SK-N-SH (cell line): ENCODE results near the gene LHFPL6. TPM values are rescaled to one million over a fixed set of nuclear protein-coding genes. Genes with fewer than 3 reads are reported as not detected.

ENCODE experiments used
- CTCF ChIA-PET: fragments of 300-600, 350-600 bp; formaldehyde crosslinking; extraction: SDS; loops from one replicate; lab custom pipeline; 2021; lab: Yijun Ruan, JAX
- POLR2A ChIA-PET: fragments of 350-600 bp; sonication (Branson Sonifier 250); formaldehyde crosslinking; extraction: SDS; loops from one replicate; lab custom pipeline; 2020; ENCODE audit warnings: antibody characterized with exemption, inconsistent platforms; lab: Yijun Ruan, JAX
- DNase-seq: peaks from one replicate; pipeline ENCODE4 v3.0.0; 2012
- H2AFZ ChIP-seq: fragments of 200-600 bp; sonication (generic); 2 replicates; pipeline ENCODE4 v1.8.1; 2016; ENCODE audit warnings: antibody characterized with exemption, mild to moderate bottlenecking, low read depth
- H3F3A ChIP-seq: fragments of 200-600 bp; sonication (generic); replicated peaks from 2 replicates; pipeline ENCODE3; 2016; ENCODE audit warnings: antibody characterized with exemption, mild to moderate bottlenecking; ENCODE audit not compliant: insufficient read depth
- H3K27ac ChIP-seq, 2 experiments: fragments of 200-500 bp in 1 of 2; fragments of 200-600 bp in 1 of 2; sonication (Bioruptor generic) in 1 of 2; sonication (generic), shearing (Covaris generic) in 1 of 2; 2 replicates each; pipeline versions ENCODE4 v1.5.1 to v1.6.1; 2014 to 2016; ENCODE audit warnings: low read depth in 2 of 2, inconsistent platforms in 1 of 2, low read length in 1 of 2, mild to moderate bottlenecking in 1 of 2, mixed read lengths in 1 of 2
- H3K27me3 ChIP-seq: fragments of 200-600 bp; sonication (generic), shearing (Covaris generic); 2 replicates; pipeline ENCODE4 v1.6.1; 2016; ENCODE audit warnings: mixed run types; ENCODE audit not compliant: insufficient read depth
- H3K36me3 ChIP-seq, 2 experiments: fragments of 200-500 bp in 1 of 2; fragments of 200-600 bp in 1 of 2; sonication (Bioruptor generic) in 1 of 2; sonication (generic) in 1 of 2; replicated peaks in 1 of 2; 2 replicates each; pipeline versions ENCODE3 to v1.5.1; 2014 to 2016; ENCODE audit warnings: low read length in 1 of 2, mild to moderate bottlenecking in 1 of 2; ENCODE audit not compliant: insufficient read depth in 2 of 2, control insufficient read depth in 1 of 2
- H3K4me1 ChIP-seq, 2 experiments: fragments of 200-500 bp in 1 of 2; fragments of 200-600 bp in 1 of 2; sonication (Bioruptor generic) in 1 of 2; sonication (generic), shearing (Covaris generic) in 1 of 2; 2 replicates each; pipeline versions ENCODE4 v1.5.1 to v1.6.1; 2014 to 2016; ENCODE audit warnings: low read depth in 1 of 2, low read length in 1 of 2, mixed run types in 1 of 2; ENCODE audit not compliant: insufficient read depth in 2 of 2, control insufficient read depth in 1 of 2
- H3K4me2 ChIP-seq: fragments of 200-600 bp; sonication (generic), shearing (Covaris generic); 2 replicates; pipeline ENCODE4 v1.6.1; 2017; ENCODE audit warnings: mixed run types
- H3K4me3 ChIP-seq, 2 experiments: fragments of 200-500 bp in 1 of 2; fragments of 200-600 bp in 1 of 2; sonication (Bioruptor generic) in 1 of 2; sonication (generic), shearing (Covaris generic) in 1 of 2; 2 replicates each; pipeline versions ENCODE4 v1.5.1 to v1.8.1; 2014 to 2016; ENCODE audit warnings: low read depth in 2 of 2, inconsistent platforms in 1 of 2, low read length in 1 of 2, mild to moderate bottlenecking in 1 of 2, mixed read lengths in 1 of 2, moderate library complexity in 1 of 2
- H3K79me2 ChIP-seq: fragments of 200-600 bp; sonication (generic); 2 replicates; pipeline ENCODE4 v1.8.1; 2017; ENCODE audit warnings: mild to moderate bottlenecking; ENCODE audit not compliant: insufficient read depth
- H3K9ac ChIP-seq: fragments of 200-600 bp; sonication (generic); 2 replicates; pipeline ENCODE4 v1.6.1; 2017; ENCODE audit warnings: mixed run types
- H3K9me2 ChIP-seq: fragments of 200-600 bp; sonication (generic); 2 replicates; pipeline ENCODE4 v1.6.1; 2017; ENCODE audit warnings: mixed run types
- H3K9me3 ChIP-seq: fragments of 200-600 bp; sonication (generic); 2 replicates; pipeline ENCODE4 v1.6.1; 2017; ENCODE audit warnings: mixed run types, mild to moderate bottlenecking, moderate library complexity
- H4K20me1 ChIP-seq: fragments of 200-600 bp; sonication (generic); 2 replicates; pipeline ENCODE4 v1.6.1; 2017; ENCODE audit warnings: mild to moderate bottlenecking, mixed run types; ENCODE audit not compliant: insufficient read depth
- CHD2 ChIP-seq: fragments of 150-350 bp; IDR thresholded peaks from 2 replicates; pipeline ENCODE4 v1.6.1; 2018; ENCODE audit warnings: low read length; ENCODE audit not compliant: partially characterized antibody
- ELF1 ChIP-seq: IDR thresholded peaks from 2 replicates; pipeline ENCODE4 v1.4.0; 2012
- FOSL2 ChIP-seq: IDR thresholded peaks from 2 replicates; pipeline ENCODE4 v1.4.0; 2012; ENCODE audit warnings: low read depth, mild to moderate bottlenecking, moderate library complexity, borderline replicate concordance
- FOXM1 ChIP-seq: IDR thresholded peaks from 2 replicates; pipeline ENCODE4 v1.4.0; 2012; ENCODE audit warnings: low read depth, mild to moderate bottlenecking
- GATA2 ChIP-seq: sonication (generic); formaldehyde crosslinking; IDR thresholded peaks from 2 replicates; pipeline ENCODE4 v1.5.0; 2020; ENCODE audit warnings: mild to moderate bottlenecking, missing genetic modification reagents
- IRF3 ChIP-seq: fragments of 150-350 bp; IDR thresholded peaks from 2 replicates; pipeline ENCODE4 v1.6.1; 2016; ENCODE audit warnings: mild to moderate bottlenecking, low read depth, low read length
- JUND ChIP-seq: IDR thresholded peaks from 2 replicates; pipeline ENCODE4 v1.4.0; 2012
- MAX ChIP-seq: IDR thresholded peaks from 2 replicates; pipeline ENCODE4 v1.4.0; 2012; ENCODE audit warnings: low read depth
- NRF1 ChIP-seq: IDR thresholded peaks from 2 replicates; pipeline ENCODE4 v1.6.1; 2012; ENCODE audit warnings: low read depth, mild to moderate bottlenecking, low read length
- POLR2AphosphoS5 ChIP-seq: IDR thresholded peaks from 2 replicates; pipeline ENCODE4 v1.6.1; 2012; ENCODE audit warnings: low read depth, low read length
- RAD21 ChIP-seq: IDR thresholded peaks from 2 replicates; pipeline ENCODE4 v1.6.1; 2012; ENCODE audit warnings: mild to moderate bottlenecking, low read length
- RCOR1 ChIP-seq: fragments of 150-350 bp; IDR thresholded peaks from 2 replicates; pipeline ENCODE4 v1.6.1; 2017; ENCODE audit warnings: antibody characterized with exemption, low read length
- RFX5 ChIP-seq: IDR thresholded peaks from 2 replicates; pipeline ENCODE4 v1.6.1; 2012; ENCODE audit warnings: mild to moderate bottlenecking, improper control_type of control experiment, low read length
- TAF1 ChIP-seq: IDR thresholded peaks from 2 replicates; pipeline ENCODE4 v1.6.1; 2012; ENCODE audit warnings: low read depth, mild to moderate bottlenecking, low read length, moderate library complexity, borderline replicate concordance
- TEAD4 ChIP-seq: IDR thresholded peaks from 2 replicates; pipeline ENCODE4 v1.4.0; 2012; ENCODE audit warnings: mild to moderate bottlenecking, borderline replicate concordance; ENCODE audit not compliant: insufficient read depth
- USF2 ChIP-seq: fragments of 150-350 bp; IDR thresholded peaks from 2 replicates; pipeline ENCODE4 v1.6.1; 2017; ENCODE audit warnings: antibody characterized with exemption, low read length, low read depth, borderline replicate concordance
- WGBS: methylation state at CpG from one replicate; pipeline ENCODE4 v1.1.6; 2017; ENCODE audit warnings: low lambda C conversion rate; 5-methylcytosine and 5-hydroxymethylcytosine counted together
- polyA plus RNA-seq, 3 experiments: library from polyadenylated mRNA; depleted of rRNA; stranded (reverse); fragments of >200 nt; gene quantifications; 2 replicates each; pipeline ENCODE4 v1.2.3, GENCODE V29; 2012
- TF ChIP-seq, protein P1 (sequence below): IDR thresholded peaks from 2 replicates; pipeline ENCODE4 v1.6.1; 2012; ENCODE audit warnings: mild to moderate bottlenecking, low read depth, low read length, moderate library complexity
- TF ChIP-seq, protein P2 (sequence below): IDR thresholded peaks from 2 replicates; pipeline ENCODE4 v1.4.0; 2012; ENCODE audit warnings: low read depth, borderline replicate concordance
- TF ChIP-seq, protein P3 (sequence below): IDR thresholded peaks from 2 replicates; pipeline ENCODE4; 2012

The LHFPL6 gene
- polyA plus RNA-seq, 1 of the 3 experiments (the other 2 are of a cell fraction): 22.2 TPM

DNA sequence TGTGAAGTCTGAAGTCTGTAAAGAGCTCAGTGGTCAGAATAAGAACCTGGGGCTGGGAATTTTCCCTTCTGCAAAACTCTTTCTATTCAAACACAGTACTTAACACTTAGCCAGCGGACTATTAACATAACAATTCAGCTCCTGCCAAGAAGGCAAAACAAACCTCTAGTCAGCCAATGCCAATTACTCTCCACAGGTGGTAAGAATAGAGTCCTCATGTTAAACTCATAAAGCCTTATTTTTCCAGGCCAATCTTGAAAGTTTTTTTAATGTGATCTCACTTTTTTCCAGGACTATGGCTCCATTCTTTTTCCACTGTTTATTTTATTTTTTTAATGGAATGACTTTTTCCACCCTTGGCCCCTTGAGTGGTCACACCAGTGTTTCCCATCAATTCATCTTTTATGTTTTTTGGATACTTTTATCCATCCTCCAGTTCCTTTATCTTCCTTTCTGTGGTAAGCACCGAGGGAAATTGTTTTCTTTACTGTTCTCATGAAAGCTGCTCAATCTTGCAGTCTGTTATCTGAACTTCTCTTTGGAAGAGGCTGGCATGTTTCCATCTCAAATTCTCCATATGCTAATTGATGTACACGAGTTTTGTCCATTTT is 217.3 kb downstream of the LHFPL6 start:
- no peak for TF ChIP-seq MAX
- no peak for TF ChIP-seq GATA2
- TF ChIP-seq TEAD4: no peak
- Histone ChIP-seq H3K79me2 (no peaks in the 10 kb centered on the region), H3K9me2 (no peaks in the 10 kb centered on the region), H3K27me3 (no peaks in the 10 kb centered on the region), H3K4me1 (peaks cover 0 to 7% of the 10 kb centered on the region in 2 experiments; a peak in 1 of 4 replicates), H3K4me3 (no peak overlapping the region), H3K36me3 (no peaks in the 10 kb centered on the region), H3K27ac (no peak overlapping the region), H4K20me1 (no peaks in the 10 kb centered on the region), H3K9ac (no peak overlapping the region), H3K9me3 (no peaks in the 10 kb centered on the region), H3F3A (no peaks in the 10 kb centered on the region), H2AFZ (no peak overlapping the region), H3K4me2 (no peak overlapping the region)
- DNase-seq: no peak
- 46% methylated on average over 3 of the region's 3 CpGs for WGBS
- POLR2A ChIA-PET: no interaction called here
- CTCF ChIA-PET: interaction anchor here (2.1 kb wide), 1 partner anchor 230 kb away, joined by 7 read pairs; no protein-coding TSS in a partner anchor

GRCh38 chr13:39385154-39385553 is 217.8 kb downstream of the LHFPL6 start:
- no peaks in the 10 kb centered on the region for H3F3A ChIP-seq
- no peaks in the 10 kb centered on the region for H3K36me3 ChIP-seq
- DNase-seq: no peak
- H3K27me3 ChIP-seq: no peaks in the 10 kb centered on the region
- ChIA-PET POLR2A (no interaction called here), CTCF (interaction anchor here (0.7 to 2.1 kb wide), 2 partner anchors 227 to 231 kb away, joined by 3 to 7 read pairs; no protein-coding TSS in a partner anchor)
- no peak overlapping the region for H3K9ac ChIP-seq
- no peaks in the 10 kb centered on the region for H4K20me1 ChIP-seq
- H3K4me3 ChIP-seq: no peak overlapping the region
- WGBS: 91% methylated on average over 4 of the region's 4 CpGs
- no peaks in the 10 kb centered on the region for H3K79me2 ChIP-seq
- no peaks in the 10 kb centered on the region for H3K9me2 ChIP-seq
- peaks cover 0 to 7% of the 10 kb centered on the region in 2 experiments; a peak in 1 of 4 replicates for H3K4me1 ChIP-seq
- no peaks in the 10 kb centered on the region for H3K9me3 ChIP-seq
- no peak overlapping the region for H3K27ac ChIP-seq
- H3K4me2 ChIP-seq: no peak overlapping the region
- H2AFZ ChIP-seq: no peak overlapping the region
- TF ChIP-seq RAD21 (no peak), FOSL2 (no peak), NRF1 (no peak), CHD2 (no peak), FOXM1 (no peak), RCOR1 (no peak), USF2 (no peak), RFX5 (no peak), JUND (no peak), IRF3 (no peak), TAF1 (no peak), POLR2AphosphoS5 (no peak), ELF1 (no peak)
- TF ChIP-seq, protein P1, sequence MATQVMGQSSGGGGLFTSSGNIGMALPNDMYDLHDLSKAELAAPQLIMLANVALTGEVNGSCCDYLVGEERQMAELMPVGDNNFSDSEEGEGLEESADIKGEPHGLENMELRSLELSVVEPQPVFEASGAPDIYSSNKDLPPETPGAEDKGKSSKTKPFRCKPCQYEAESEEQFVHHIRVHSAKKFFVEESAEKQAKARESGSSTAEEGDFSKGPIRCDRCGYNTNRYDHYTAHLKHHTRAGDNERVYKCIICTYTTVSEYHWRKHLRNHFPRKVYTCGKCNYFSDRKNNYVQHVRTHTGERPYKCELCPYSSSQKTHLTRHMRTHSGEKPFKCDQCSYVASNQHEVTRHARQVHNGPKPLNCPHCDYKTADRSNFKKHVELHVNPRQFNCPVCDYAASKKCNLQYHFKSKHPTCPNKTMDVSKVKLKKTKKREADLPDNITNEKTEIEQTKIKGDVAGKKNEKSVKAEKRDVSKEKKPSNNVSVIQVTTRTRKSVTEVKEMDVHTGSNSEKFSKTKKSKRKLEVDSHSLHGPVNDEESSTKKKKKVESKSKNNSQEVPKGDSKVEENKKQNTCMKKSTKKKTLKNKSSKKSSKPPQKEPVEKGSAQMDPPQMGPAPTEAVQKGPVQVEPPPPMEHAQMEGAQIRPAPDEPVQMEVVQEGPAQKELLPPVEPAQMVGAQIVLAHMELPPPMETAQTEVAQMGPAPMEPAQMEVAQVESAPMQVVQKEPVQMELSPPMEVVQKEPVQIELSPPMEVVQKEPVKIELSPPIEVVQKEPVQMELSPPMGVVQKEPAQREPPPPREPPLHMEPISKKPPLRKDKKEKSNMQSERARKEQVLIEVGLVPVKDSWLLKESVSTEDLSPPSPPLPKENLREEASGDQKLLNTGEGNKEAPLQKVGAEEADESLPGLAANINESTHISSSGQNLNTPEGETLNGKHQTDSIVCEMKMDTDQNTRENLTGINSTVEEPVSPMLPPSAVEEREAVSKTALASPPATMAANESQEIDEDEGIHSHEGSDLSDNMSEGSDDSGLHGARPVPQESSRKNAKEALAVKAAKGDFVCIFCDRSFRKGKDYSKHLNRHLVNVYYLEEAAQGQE: no peak
- TF ChIP-seq, protein P2, sequence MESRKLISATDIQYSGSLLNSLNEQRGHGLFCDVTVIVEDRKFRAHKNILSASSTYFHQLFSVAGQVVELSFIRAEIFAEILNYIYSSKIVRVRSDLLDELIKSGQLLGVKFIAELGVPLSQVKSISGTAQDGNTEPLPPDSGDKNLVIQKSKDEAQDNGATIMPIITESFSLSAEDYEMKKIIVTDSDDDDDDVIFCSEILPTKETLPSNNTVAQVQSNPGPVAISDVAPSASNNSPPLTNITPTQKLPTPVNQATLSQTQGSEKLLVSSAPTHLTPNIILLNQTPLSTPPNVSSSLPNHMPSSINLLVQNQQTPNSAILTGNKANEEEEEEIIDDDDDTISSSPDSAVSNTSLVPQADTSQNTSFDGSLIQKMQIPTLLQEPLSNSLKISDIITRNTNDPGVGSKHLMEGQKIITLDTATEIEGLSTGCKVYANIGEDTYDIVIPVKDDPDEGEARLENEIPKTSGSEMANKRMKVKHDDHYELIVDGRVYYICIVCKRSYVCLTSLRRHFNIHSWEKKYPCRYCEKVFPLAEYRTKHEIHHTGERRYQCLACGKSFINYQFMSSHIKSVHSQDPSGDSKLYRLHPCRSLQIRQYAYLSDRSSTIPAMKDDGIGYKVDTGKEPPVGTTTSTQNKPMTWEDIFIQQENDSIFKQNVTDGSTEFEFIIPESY: no peak
- TF ChIP-seq, protein P3, sequence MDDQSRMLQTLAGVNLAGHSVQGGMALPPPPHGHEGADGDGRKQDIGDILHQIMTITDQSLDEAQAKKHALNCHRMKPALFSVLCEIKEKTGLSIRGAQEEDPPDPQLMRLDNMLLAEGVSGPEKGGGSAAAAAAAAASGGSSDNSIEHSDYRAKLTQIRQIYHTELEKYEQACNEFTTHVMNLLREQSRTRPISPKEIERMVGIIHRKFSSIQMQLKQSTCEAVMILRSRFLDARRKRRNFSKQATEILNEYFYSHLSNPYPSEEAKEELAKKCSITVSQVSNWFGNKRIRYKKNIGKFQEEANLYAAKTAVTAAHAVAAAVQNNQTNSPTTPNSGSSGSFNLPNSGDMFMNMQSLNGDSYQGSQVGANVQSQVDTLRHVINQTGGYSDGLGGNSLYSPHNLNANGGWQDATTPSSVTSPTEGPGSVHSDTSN: no peak
